Measurements from ENCODE around the gene PGBD5.

Gene PGBD5

GRCh38 chr1:230321741-230322420 is 104.3 kb downstream of the PGBD5 start:
- H3K27ac ChIP-seq, result no peak overlapping the region
- H3K36me3 ChIP-seq (replicated peaks), result no peaks in the 10 kb centered on the region
- no peak for DNase-seq
- H3K27me3 ChIP-seq (replicated peaks), result no peaks in the 10 kb centered on the region
- in situ Hi-C loops (cut with HindIII; ENCODE audit: low pct_ligation_motif_present, low sequenced_read_pairs), result loop anchor here (25.0 kb wide), 1 partner anchor 685 kb away; the partner anchor contains the start of genes TAF5L and URB2
- no peak overlapping the region for H3K4me3 ChIP-seq (ENCODE audit: low read depth, low read length)
- TF ChIP-seq CTCF (IDR thresholded peaks at IDR 0.05; ENCODE audit: low read depth, low read length, missing control alignments), result no peak

- DNase-seq, result no peak
- H3K36me3 ChIP-seq (replicated peaks), result no peaks in the 10 kb centered on the region
- H3K27me3 ChIP-seq (replicated peaks), result no peaks in the 10 kb centered on the region
- no peak overlapping the region for H3K4me3 ChIP-seq (ENCODE audit: low read depth, low read length)
- in situ Hi-C loops (cut with HindIII; ENCODE audit: low pct_ligation_motif_present, low sequenced_read_pairs), result loop anchor here (25.0 kb wide), 1 partner anchor 684 kb away; the partner anchor contains the start of genes TAF5L and URB2
- no peak for TF ChIP-seq CTCF (IDR thresholded peaks at IDR 0.05; ENCODE audit: low read depth, low read length, missing control alignments)
- H3K27ac ChIP-seq, result no peak overlapping the region
These were observed 104.8 kb downstream of the PGBD5 start for GRCh38 chr1:230321341-230321740.

- no peak for TF ChIP-seq CTCF (IDR thresholded peaks at IDR 0.05; ENCODE audit: low read depth, low read length, missing control alignments)
- no peak for DNase-seq
- in situ Hi-C loops (cut with HindIII; ENCODE audit: low pct_ligation_motif_present, low sequenced_read_pairs), result loop anchor here (25.0 kb wide), 1 partner anchor 684 kb away; the partner anchor contains the start of genes TAF5L and URB2
- Histone ChIP-seq H3K27me3 (replicated peaks) (no peaks in the 10 kb centered on the region), H3K4me3 (ENCODE audit: low read depth, low read length) (no peak overlapping the region), H3K27ac (no peak overlapping the region), H3K36me3 (replicated peaks) (no peaks in the 10 kb centered on the region)
These were observed 105.3 kb downstream of the PGBD5 start for GRCh38 chr1:230320804-230321203.

GRCh38 chr1:230319014-230319747 is 107.0 kb downstream of the PGBD5 start:
- DNase-seq, result no peak
- no peak for TF ChIP-seq CTCF (IDR thresholded peaks at IDR 0.05; ENCODE audit: low read depth, low read length, missing control alignments)

GRCh38 chr1:230317823-230318819 is 108.0 kb downstream of the PGBD5 start:
- in situ Hi-C loops (cut with HindIII; ENCODE audit: low pct_ligation_motif_present, low sequenced_read_pairs), result loop anchor here (25.0 kb wide), 1 partner anchor 681 kb away; the partner anchor contains the start of genes TAF5L and URB2

More at GRCh38 chr1:230319014-230319747, 107.0 kb downstream of the PGBD5 start:
- H3K4me3 ChIP-seq (ENCODE audit: low read depth, low read length), result no peak overlapping the region
- no peaks in the 10 kb centered on the region for H3K27me3 ChIP-seq (replicated peaks)
- H3K27ac ChIP-seq, result no peak overlapping the region
- H3K36me3 ChIP-seq (replicated peaks), result no peaks in the 10 kb centered on the region
- in situ Hi-C loops (cut with HindIII; ENCODE audit: low pct_ligation_motif_present, low sequenced_read_pairs), result loop anchor here (25.0 kb wide), 1 partner anchor 682 kb away; the partner anchor contains the start of genes TAF5L and URB2

More at GRCh38 chr1:230317823-230318819, 108.0 kb downstream of the PGBD5 start:
- Histone ChIP-seq H3K27me3 (replicated peaks) (no peaks in the 10 kb centered on the region), H3K27ac (no peak overlapping the region), H3K4me3 (ENCODE audit: low read depth, low read length) (no peak overlapping the region), H3K36me3 (replicated peaks) (no peaks in the 10 kb centered on the region)
- TF ChIP-seq CTCF (IDR thresholded peaks at IDR 0.05; ENCODE audit: low read depth, low read length, missing control alignments), result no peak
- DNase-seq, result peak; percentile 14

All from brain microvascular endothelial cell (primary cell).